KOPT-K1 (cell line): ENCODE measurements around the gene LYL1.

Source experiments
- H3K27ac ChIP-seq: fragments of 200-600 bp; sonication (generic); 2 replicates; pipeline ENCODE4 v1.5.1; 2016; ENCODE audit warnings: antibody characterized with exemption, mild to moderate bottlenecking, low read depth, low read length; ENCODE audit not compliant: poor library complexity, severe bottlenecking
- H3K36me3 ChIP-seq: fragments of 200-600 bp; sonication (generic); 2 replicates; pipeline ENCODE4 v1.5.1; 2017; ENCODE audit warnings: antibody characterized with exemption, mild to moderate bottlenecking, low read length, moderate library complexity; ENCODE audit not compliant: insufficient read depth
- H3K9me3 ChIP-seq: fragments of 200-600 bp; sonication (generic); 2 replicates; pipeline ENCODE4 v1.5.1; 2017; ENCODE audit warnings: antibody characterized with exemption, low read length, mild to moderate bottlenecking; ENCODE audit not compliant: insufficient read depth, poor library complexity, severe bottlenecking

The LYL1 gene

GRCh38 chr19:13103581-13104359 is 1.1 kb upstream of the LYL1 start:
- Histone ChIP-seq H3K36me3 (peaks cover 24% of the 10 kb centered on the region), H3K27ac (no peak overlapping the region), H3K9me3 (no peaks in the 10 kb centered on the region)

GRCh38 chr19:13102416-13102665 is 317 bp downstream of the LYL1 start:
- Histone ChIP-seq H3K9me3 (no peaks in the 10 kb centered on the region), H3K36me3 (peaks cover 17% of the 10 kb centered on the region; the same call in 1 of the 2 replicates), H3K27ac (no peak overlapping the region)

- Histone ChIP-seq H3K9me3 (no peaks in the 10 kb centered on the region), H3K27ac (no peak overlapping the region), H3K36me3 (peaks cover 13% of the 10 kb centered on the region; the same call in 1 of the 2 replicates)
These were observed 855 bp downstream of the LYL1 start for GRCh38 chr19:13101590-13102415.

- Histone ChIP-seq H3K9me3 (no peaks in the 10 kb centered on the region), H3K27ac (no peak overlapping the region), H3K36me3 (peaks cover 13% of the 10 kb centered on the region; the same call in 1 of the 2 replicates)
These were observed 1.6 kb downstream of the LYL1 start for GRCh38 chr19:13100841-13101589.

GRCh38 chr19:13100031-13100588 is 2.5 kb downstream of the LYL1 start:
- Histone ChIP-seq H3K27ac (peak overlapping the region; percentile 83), H3K9me3 (no peaks in the 10 kb centered on the region), H3K36me3 (peaks cover 13% of the 10 kb centered on the region; the same call in 1 of the 2 replicates)

GRCh38 chr19:13099073-13099999 is 3.3 kb downstream of the LYL1 start:
- Histone ChIP-seq H3K36me3 (peaks cover 6% of the 10 kb centered on the region; the same call in 1 of the 2 replicates), H3K27ac (peak overlapping the region; percentile 83), H3K9me3 (no peaks in the 10 kb centered on the region)

- H3K9me3 ChIP-seq, result no peaks in the 10 kb centered on the region
- no peaks in the 10 kb centered on the region; the same call in 1 of the 2 replicates for H3K36me3 ChIP-seq
- peak overlapping the region; percentile 83 for H3K27ac ChIP-seq
These were observed 4.2 kb downstream of the LYL1 start for GRCh38 chr19:13098277-13099072.

- Histone ChIP-seq H3K27ac (no peak overlapping the region), H3K36me3 (no peaks in the 10 kb centered on the region), H3K9me3 (no peaks in the 10 kb centered on the region)
These were observed 5.0 kb downstream of the LYL1 start for GRCh38 chr19:13097463-13098258.

- H3K36me3 ChIP-seq, result no peaks in the 10 kb centered on the region
- no peaks in the 10 kb centered on the region for H3K9me3 ChIP-seq
- H3K27ac ChIP-seq, result no peak overlapping the region
These were observed 5.6 kb downstream of the LYL1 start for GRCh38 chr19:13097033-13097462.

- Histone ChIP-seq H3K36me3 (no peaks in the 10 kb centered on the region), H3K9me3 (no peaks in the 10 kb centered on the region), H3K27ac (no peak overlapping the region)
These were observed 6.4 kb downstream of the LYL1 start for GRCh38 chr19:13095934-13096927.

- Histone ChIP-seq H3K27ac (no peak overlapping the region), H3K9me3 (no peaks in the 10 kb centered on the region), H3K36me3 (no peaks in the 10 kb centered on the region)
These were observed 7.3 kb downstream of the LYL1 start for GRCh38 chr19:13095393-13095784.

- H3K36me3 ChIP-seq, result no peaks in the 10 kb centered on the region
- H3K9me3 ChIP-seq, result no peaks in the 10 kb centered on the region
- H3K27ac ChIP-seq, result no peak overlapping the region
These were observed 7.8 kb downstream of the LYL1 start for GRCh38 chr19:13094771-13095392.
